Kidney (tissue), 14 donors: ENCODE results near the gene DNTT. TPM values are rescaled to one million over a fixed set of nuclear protein-coding genes. Genes with fewer than 3 reads are reported as not detected.

Experiments used
- DNase-seq, 5 donors: peaks; one replicate each; pipeline ENCODE4 v3.0.0-alpha.2; 2013 to 2020
- FAIRE-seq: peaks from 2 replicates; lab custom pipeline; 2012; peaks lifted over from hg19 to GRCh38; lab: Jason Lieb, UNC
- H3K27ac ChIP-seq, 2 donors: one replicate each; pipeline ENCODE4 v1.7.0; 2013; ENCODE audit warnings: low read depth in 2 of 2, low read length in 2 of 2, inconsistent platforms in 1 of 2
- H3K27me3 ChIP-seq: one replicate; pipeline ENCODE4 v1.7.1; 2013; ENCODE audit warnings: low read length, inconsistent platforms; ENCODE audit not compliant: control insufficient read depth, insufficient read depth
- H3K36me3 ChIP-seq, 3 donors: one replicate each; pipeline versions ENCODE4 v1.7.0 to v1.7.1; 2013; ENCODE audit warnings: low read length in 3 of 3, control low read depth in 1 of 3, inconsistent platforms in 1 of 3; ENCODE audit not compliant: insufficient read depth in 3 of 3, control insufficient read depth in 2 of 3
- H3K4me1 ChIP-seq, 3 donors: one replicate each; pipeline versions ENCODE4 v1.7.0 to v1.7.1; 2013; ENCODE audit warnings: low read length in 3 of 3, inconsistent platforms in 1 of 3, low read depth in 1 of 3; ENCODE audit not compliant: control insufficient read depth in 2 of 3, insufficient read depth in 2 of 3
- H3K4me3 ChIP-seq, 3 donors: one replicate each; pipeline versions ENCODE4 v1.7.0 to v1.8.1; 2013; ENCODE audit warnings: low read length in 3 of 3, control low read depth in 1 of 3, inconsistent platforms in 1 of 3
- H3K9ac ChIP-seq, 3 donors: one replicate each; pipeline versions ENCODE4 v1.7.0 to v1.7.1; 2013; ENCODE audit warnings: low read length in 3 of 3, control low read depth in 1 of 3, inconsistent platforms in 1 of 3
- H3K9me3 ChIP-seq, 3 donors: one replicate each; pipeline versions ENCODE4 v1.7.0 to v1.7.1; 2013; ENCODE audit warnings: low read length in 3 of 3, control low read depth in 1 of 3, inconsistent platforms in 1 of 3; ENCODE audit not compliant: control insufficient read depth in 2 of 3, insufficient read depth in 1 of 3
- intact Hi-C: fragments of 100-400 bp; cut with DNase I; formaldehyde crosslinking; loops from one replicate; pipeline ENCODE4 v1.11.1; 2022
- polyA plus RNA-seq: library from polyadenylated mRNA; stranded (reverse); fragments of 350-450 nt; fragmentation: Illumina TruSeq; extraction: RNeasy Lipid Tissue Mini Kit (QIAGEN cat#74804); gene quantifications from one replicate; pipeline ENCODE4 v1.2.3, GENCODE V29; 2014; ENCODE audit warnings: low read depth, low replicate concordance; ENCODE audit not compliant: insufficient read depth
- total RNA-seq: library from RNA; stranded (reverse); fragmentation: NEBNext Ultra II Directional; extraction: Animal tissue kit (Norgen Biotek cat#: 25700); gene quantifications from one replicate; pipeline ENCODE4 v1.2.1, GENCODE V29; 2021
- TF ChIP-seq, protein P1 (sequence below): IDR thresholded peaks from 3 replicates; pipeline ENCODE4 v1.5.1; 2012; ENCODE audit warnings: mild to moderate bottlenecking, moderate library complexity, borderline replicate concordance; ENCODE audit not compliant: insufficient read depth; ENCODE audit errors: extremely low read depth
- donor health status: control.
- donor health status: control.
- donor health status: control.
- donor health status: control.
- donor health status: control.
- donor health status: DM: yes; HTN: yes; CAD: no.
- donor health status: Normal renal cell carcinoma (clear cell type).

The DNTT gene
- total and polyA plus RNA-seq, 2 donors from 2014 or later, result not detected

- FAIRE-seq, result no peak
- no peak for DNase-seq
- Histone ChIP-seq H3K27me3 (no peaks in the 10 kb centered on the region), H3K4me3 (no peak overlapping the region), H3K4me1 (no peaks in the 10 kb centered on the region), H3K9me3 (no peaks in the 10 kb centered on the region), H3K27ac (no peak overlapping the region), H3K9ac (no peak overlapping the region), H3K36me3 (no peaks in the 10 kb centered on the region)
- TF ChIP-seq, protein P1, sequence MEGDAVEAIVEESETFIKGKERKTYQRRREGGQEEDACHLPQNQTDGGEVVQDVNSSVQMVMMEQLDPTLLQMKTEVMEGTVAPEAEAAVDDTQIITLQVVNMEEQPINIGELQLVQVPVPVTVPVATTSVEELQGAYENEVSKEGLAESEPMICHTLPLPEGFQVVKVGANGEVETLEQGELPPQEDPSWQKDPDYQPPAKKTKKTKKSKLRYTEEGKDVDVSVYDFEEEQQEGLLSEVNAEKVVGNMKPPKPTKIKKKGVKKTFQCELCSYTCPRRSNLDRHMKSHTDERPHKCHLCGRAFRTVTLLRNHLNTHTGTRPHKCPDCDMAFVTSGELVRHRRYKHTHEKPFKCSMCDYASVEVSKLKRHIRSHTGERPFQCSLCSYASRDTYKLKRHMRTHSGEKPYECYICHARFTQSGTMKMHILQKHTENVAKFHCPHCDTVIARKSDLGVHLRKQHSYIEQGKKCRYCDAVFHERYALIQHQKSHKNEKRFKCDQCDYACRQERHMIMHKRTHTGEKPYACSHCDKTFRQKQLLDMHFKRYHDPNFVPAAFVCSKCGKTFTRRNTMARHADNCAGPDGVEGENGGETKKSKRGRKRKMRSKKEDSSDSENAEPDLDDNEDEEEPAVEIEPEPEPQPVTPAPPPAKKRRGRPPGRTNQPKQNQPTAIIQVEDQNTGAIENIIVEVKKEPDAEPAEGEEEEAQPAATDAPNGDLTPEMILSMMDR, result no peak
- intact Hi-C loops, result no loop called here
Measured at GRCh38 chr10:96387161-96387560, 82.9 kb downstream of the DNTT start.

DNA sequence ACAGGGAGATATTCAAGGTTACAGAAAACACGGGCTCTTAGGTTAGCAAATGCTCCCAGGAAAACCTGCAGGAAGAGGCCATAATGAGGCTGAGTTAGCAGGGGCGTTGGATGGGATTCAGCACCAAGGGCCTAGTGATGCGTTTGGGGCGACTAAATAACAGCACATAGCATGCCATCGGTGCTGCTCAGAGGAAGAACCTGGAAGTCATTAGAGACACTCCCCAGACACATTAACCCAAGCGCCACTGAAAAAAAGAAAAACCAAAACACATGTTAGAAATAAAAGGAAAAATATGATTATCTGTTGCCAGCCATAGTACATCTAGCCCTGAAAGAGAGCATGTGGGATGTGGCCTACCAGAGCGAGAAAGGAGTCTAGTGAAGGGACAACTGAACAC lies 83.4 kb downstream of the DNTT start:
- Histone ChIP-seq H3K27me3 (no peaks in the 10 kb centered on the region), H3K9ac (no peak overlapping the region), H3K4me3 (no peak overlapping the region), H3K9me3 (no peaks in the 10 kb centered on the region), H3K36me3 (no peaks in the 10 kb centered on the region), H3K4me1 (no peaks in the 10 kb centered on the region), H3K27ac (no peak overlapping the region)
- FAIRE-seq, result no peak
- DNase-seq, result no peak
- intact Hi-C loops, result no loop called here
- TF ChIP-seq, protein P1, result no peak

Other genes with a start within 250 kb of the DNTT start
- 29.4 TPM for gene ZNF518A, start 174.1 kb upstream of the DNTT start, total RNA-seq
- gene ZNF518A, start 174.1 kb upstream of the DNTT start, polyA plus RNA-seq, result 4.8 TPM
- 38.8 TPM for gene BLNK, start 32.9 kb upstream of the DNTT start, total RNA-seq
- gene BLNK, start 32.9 kb upstream of the DNTT start, polyA plus RNA-seq, result 28.5 TPM
- not detected for gene OPALIN, start 54.6 kb downstream of the DNTT start, total RNA-seq
- not detected for gene OPALIN, start 54.6 kb downstream of the DNTT start, polyA plus RNA-seq
- 0.98 TPM for gene TLL2, start 209.5 kb downstream of the DNTT start, total RNA-seq
- 0.39 TPM for gene TLL2, start 209.5 kb downstream of the DNTT start, polyA plus RNA-seq